KOPT-K1 (cell line): ENCODE data around the gene OSBPL10.
"Not testable (repeated sequence)": the region's sequence is repeated elsewhere in the genome, so short reads cannot be mapped to it uniquely, and the experiment has no call there.

Experiments used
- H3K27ac ChIP-seq: fragments of 200-600 bp; sonication (generic); 2 replicates; pipeline ENCODE4 v1.5.1; 2016; ENCODE audit warnings: antibody characterized with exemption, mild to moderate bottlenecking, low read depth, low read length; ENCODE audit not compliant: poor library complexity, severe bottlenecking
- H3K36me3 ChIP-seq: fragments of 200-600 bp; sonication (generic); 2 replicates; pipeline ENCODE4 v1.5.1; 2017; ENCODE audit warnings: antibody characterized with exemption, mild to moderate bottlenecking, low read length, moderate library complexity; ENCODE audit not compliant: insufficient read depth
- H3K9me3 ChIP-seq: fragments of 200-600 bp; sonication (generic); 2 replicates; pipeline ENCODE4 v1.5.1; 2017; ENCODE audit warnings: antibody characterized with exemption, low read length, mild to moderate bottlenecking; ENCODE audit not compliant: insufficient read depth, poor library complexity, severe bottlenecking

Gene OSBPL10

DNA sequence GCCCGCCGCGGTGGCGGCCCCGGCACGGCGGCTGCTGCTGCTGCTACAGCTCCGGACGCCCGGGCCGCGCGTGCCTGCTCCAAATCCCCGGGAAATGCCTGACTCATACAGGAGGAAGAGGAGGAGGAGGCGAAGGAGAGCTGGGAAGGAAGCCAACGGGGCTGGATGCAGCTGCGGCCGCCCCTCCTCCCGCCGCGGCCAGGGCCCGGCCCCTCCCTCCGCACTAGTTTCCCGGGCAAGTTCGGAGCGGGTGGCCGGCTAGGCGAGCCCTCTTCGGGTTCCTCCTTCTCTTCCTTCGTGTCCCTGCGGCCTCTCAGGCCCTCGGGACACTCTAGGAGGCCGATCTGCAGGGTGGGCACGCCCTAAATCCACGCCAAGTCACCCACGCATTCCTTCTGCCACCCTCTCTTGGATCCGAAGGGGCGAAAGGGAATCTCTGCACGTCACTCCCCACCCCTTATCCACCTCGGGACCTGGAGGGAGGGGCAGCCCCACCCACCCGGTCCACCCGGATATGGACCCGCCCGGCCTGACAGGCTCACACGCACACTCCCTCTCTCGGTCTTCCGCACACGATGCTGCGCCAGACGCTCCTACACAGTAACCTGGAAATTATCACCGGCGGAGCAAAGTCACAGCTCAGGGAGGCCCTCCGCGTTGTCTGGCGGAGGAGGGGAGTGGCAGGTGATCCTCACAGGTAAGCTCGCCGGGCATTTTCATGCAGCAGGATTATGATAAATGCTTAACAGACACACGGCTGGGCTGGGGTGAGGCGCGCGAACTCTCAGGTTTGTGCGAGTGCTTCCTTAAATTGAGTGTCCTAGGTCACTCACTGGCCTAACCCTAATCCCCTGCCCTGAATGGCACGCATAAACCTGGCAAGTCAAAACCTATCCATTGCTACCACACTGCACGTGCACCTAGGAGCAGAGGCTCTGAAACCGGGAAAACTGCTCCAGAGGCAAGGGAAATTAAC, at the start of gene OSBPL10, which contains the start of gene ZNF860:
Gene OSBPL10, minus strand, starts transcription at position 57 of the 976 bp plus-strand sequence. CDS start 83 bp downstream, outside the sequence.
Gene ZNF860, plus strand, starts transcription at position 545 of the 976 bp plus-strand sequence. CDS start 7,330 bp downstream, outside the sequence.
- H3K27ac ChIP-seq, result no peak within 1 kb of the TSS

DNA sequence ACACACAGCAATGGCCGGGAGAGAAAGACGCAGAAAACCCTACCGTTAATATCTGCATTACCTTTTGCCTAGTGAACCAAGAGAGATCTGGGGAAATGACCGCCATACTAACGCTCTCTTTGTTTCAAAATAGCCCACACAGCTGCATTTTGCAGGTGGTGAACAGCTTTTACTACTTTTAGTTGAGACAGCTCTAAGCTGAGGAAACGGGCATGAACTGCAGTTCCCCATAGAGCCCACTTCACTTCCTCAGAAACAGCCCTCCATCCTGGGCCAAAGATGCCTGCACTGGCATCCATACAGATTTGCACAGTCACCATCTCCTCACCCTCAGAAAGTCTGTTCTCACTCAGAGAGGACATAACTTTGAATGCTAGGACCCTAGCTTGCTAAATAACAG, 45.5 kb upstream of the OSBPL10 start:
- Histone ChIP-seq H3K36me3 (no peaks in the 10 kb centered on the region), H3K9me3 (no peaks in the 10 kb centered on the region), H3K27ac (no peak overlapping the region)

More for the DNA sequence above, at the start of gene OSBPL10, which contains the start of gene ZNF860:
- Histone ChIP-seq H3K36me3 (no peaks in the 10 kb centered on the region), H3K9me3 (no peaks in the 10 kb centered on the region)

DNA sequence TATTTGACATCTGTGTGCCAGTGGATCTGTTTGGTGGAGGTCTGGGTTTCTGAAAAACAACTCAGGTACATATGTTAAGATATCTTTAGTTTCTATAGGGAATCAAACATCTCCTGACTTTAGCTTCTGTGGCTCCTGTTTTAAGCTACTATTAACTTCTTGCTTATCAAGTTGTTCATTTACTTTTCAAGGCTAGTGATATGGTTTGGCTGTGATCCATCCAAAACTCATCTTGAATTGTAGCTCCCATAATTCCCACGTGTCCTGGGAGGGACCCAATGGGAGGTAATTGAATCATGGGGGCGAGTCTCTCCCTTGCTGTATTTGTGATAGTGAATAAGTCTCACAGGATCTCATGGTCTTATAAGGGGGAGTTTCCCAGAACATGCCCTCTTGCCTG, 41.9 kb upstream of the OSBPL10 start:
- Histone ChIP-seq H3K9me3 (no peaks in the 10 kb centered on the region), H3K27ac (no peak overlapping the region), H3K36me3 (no peaks in the 10 kb centered on the region)

- Histone ChIP-seq H3K9me3 (no peaks in the 10 kb centered on the region), H3K27ac (no peak overlapping the region), H3K36me3 (no peaks in the 10 kb centered on the region)
Measured at GRCh38 chr3:32021748-32022147, 40.7 kb upstream of the OSBPL10 start.

GRCh38 chr3:32021155-32021554, 40.1 kb upstream of the OSBPL10 start:
- Histone ChIP-seq H3K36me3 (no peaks in the 10 kb centered on the region), H3K27ac (no peak overlapping the region), H3K9me3 (no peaks in the 10 kb centered on the region)

GRCh38 chr3:32018757-32019564, 37.9 kb upstream of the OSBPL10 start:
- H3K9me3 ChIP-seq, result no peaks in the 10 kb centered on the region
- no peaks in the 10 kb centered on the region for H3K36me3 ChIP-seq
- H3K27ac ChIP-seq, result no peak overlapping the region

- Histone ChIP-seq H3K36me3 (no peaks in the 10 kb centered on the region), H3K9me3 (no peaks in the 10 kb centered on the region), H3K27ac (no peak overlapping the region)
Measured at GRCh38 chr3:32017286-32017685, 36.2 kb upstream of the OSBPL10 start.

GRCh38 chr3:32015638-32016037, 34.6 kb upstream of the OSBPL10 start:
- H3K36me3 ChIP-seq, H3K9me3 ChIP-seq, H3K27ac ChIP-seq: not testable (repeated sequence)

GRCh38 chr3:32010699-32011098, 29.6 kb upstream of the OSBPL10 start:
- not testable (repeated sequence) for H3K36me3 ChIP-seq, H3K27ac ChIP-seq, H3K9me3 ChIP-seq

GRCh38 chr3:32009957-32010356, 28.9 kb upstream of the OSBPL10 start:
- Histone ChIP-seq H3K27ac (no peak overlapping the region), H3K36me3 (no peaks in the 10 kb centered on the region), H3K9me3 (peaks cover 10% of the 10 kb centered on the region)

GRCh38 chr3:32009101-32009500, 28.0 kb upstream of the OSBPL10 start:
- Histone ChIP-seq H3K36me3 (no peaks in the 10 kb centered on the region), H3K9me3 (peaks cover 10% of the 10 kb centered on the region), H3K27ac (no peak overlapping the region)

DNA sequence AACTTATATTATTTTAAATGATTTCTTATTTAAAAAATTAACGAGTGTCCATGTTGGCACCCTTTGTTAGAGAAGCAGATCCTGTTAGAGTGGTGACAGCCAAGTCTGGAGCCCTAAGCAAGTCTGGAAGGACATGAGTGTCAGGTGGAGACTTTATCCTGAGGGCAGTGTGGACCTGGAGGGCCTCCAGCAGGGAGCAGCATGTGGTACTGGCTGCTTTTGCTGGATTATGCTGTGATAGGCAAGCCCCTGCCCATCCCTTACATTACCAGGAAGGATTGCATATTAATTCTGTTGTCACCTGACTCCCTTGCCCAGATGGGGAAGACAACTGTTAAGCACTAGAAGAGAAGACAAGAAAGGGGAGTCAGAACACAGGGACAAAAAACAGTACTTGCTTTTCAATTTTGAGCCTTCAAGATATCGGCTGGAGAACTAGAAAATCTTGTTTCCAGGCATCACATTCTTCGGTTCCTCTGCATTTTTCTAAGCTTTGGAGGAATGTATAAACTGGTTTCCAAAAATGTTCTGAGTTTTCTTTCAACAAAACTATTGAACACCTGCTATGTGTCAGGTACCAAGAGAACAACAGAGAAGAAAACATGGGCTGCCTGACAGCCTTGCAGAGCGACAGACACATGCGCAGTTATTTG, 23.2 kb upstream of the OSBPL10 start:
- Histone ChIP-seq H3K36me3 (no peaks in the 10 kb centered on the region), H3K27ac (no peak overlapping the region), H3K9me3 (no peaks in the 10 kb centered on the region)

GRCh38 chr3:32003380-32003779, 22.3 kb upstream of the OSBPL10 start:
- Histone ChIP-seq H3K27ac (no peak overlapping the region), H3K9me3 (no peaks in the 10 kb centered on the region), H3K36me3 (no peaks in the 10 kb centered on the region)

GRCh38 chr3:32002561-32003368, 21.7 kb upstream of the OSBPL10 start:
- no peaks in the 10 kb centered on the region for H3K9me3 ChIP-seq
- H3K36me3 ChIP-seq, result no peaks in the 10 kb centered on the region
- H3K27ac ChIP-seq, result no peak overlapping the region
